Stimulated activated CD8-positive, alpha-beta memory T cell treated with anti-CD3 and anti-CD28 coated beads, Interleukin-15, amount 100 ng/mL, for 1 hour (primary cell): Measurements from ENCODE around the gene SLC36A2.
"Not testable (repeated sequence)": the region's sequence is repeated elsewhere in the genome, so short reads cannot be mapped to it uniquely, and the experiment has no call there.

Experiments used
- DNase-seq: peaks from one replicate; pipeline ENCODE4 v3.0.0-alpha.2; 2020; ENCODE audit warnings: low read depth

Gene SLC36A2

GRCh38 chr5:151326266-151326665, 21.1 kb downstream of the SLC36A2 start:
- DNase-seq = no peak

DNA sequence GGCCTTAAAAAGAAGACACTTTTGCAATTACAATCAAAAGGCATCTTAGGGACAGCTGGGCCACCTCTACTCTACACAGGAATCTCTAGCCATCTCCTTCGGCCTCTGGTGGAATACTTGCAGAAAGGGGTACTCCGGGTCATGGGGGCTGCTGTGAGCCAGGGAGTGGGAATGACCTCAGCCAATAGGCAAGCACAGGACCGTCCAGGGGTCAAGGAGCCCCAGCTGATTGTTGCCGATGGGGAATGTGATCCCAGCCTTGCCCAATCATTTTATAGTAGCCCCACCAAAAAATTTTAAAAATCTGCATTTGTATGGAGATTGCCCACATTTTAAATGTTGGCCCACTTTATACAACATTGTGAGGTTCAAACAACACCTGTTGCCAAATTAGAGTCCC, 26.9 kb downstream of the SLC36A2 start:
- no peak for DNase-seq

- DNase-seq = no peak
Measured at GRCh38 chr5:151318850-151319732, 28.3 kb downstream of the SLC36A2 start.

- DNase-seq = no peak
Measured at GRCh38 chr5:151317871-151318270, 29.5 kb downstream of the SLC36A2 start.

DNA sequence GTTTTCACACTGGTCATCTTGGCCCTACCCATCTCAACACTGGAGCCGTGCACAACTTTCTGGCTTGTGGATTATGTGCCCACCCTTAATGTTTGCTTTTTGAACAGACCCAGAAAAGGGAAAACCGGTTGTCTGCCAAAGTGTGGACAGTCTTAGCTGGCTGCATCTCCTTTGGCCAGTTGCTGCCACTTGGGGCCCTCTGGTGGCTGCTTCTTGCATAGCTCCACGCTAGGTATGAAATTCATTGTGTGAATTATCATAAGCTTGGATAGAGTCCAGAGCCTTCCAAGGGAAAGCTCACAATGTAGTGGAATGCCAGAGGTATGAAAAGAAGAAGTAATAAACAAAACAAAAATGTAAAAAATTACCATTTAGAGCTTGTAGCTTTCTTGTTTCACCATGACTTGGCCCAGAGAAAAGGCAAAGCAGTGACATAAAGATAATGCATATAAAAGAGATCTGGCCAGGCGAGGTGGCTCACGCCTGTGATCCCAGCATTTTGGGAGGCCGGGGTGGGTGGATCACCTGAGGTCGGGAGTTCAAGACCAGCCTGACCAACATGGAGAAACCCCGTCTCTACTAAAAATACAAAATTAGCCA, 31.3 kb downstream of the SLC36A2 start:
- DNase-seq = peak; percentile 3

DNA sequence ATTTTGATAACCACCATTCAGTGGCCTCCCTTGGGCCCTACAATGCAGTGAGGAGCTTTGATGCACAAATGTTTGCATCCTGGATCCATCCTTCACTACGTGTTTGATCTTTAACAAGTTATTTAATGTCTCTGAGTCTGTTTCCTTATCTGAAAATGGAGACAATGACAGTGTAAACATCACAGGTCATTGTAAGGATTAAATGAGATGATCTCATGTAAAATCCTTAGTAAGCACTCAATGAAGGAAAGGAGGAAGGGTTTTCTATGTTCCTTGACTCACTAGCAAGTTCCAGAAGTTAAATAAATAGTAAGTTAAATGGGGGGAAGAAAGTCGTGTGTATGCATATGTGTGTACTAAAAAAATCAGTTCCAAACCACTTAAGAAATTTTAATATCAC, 34.0 kb downstream of the SLC36A2 start:
- DNase-seq = no peak

- no peak for DNase-seq
Measured at GRCh38 chr5:151312756-151313324, 34.5 kb downstream of the SLC36A2 start.

GRCh38 chr5:151310932-151311331, 36.4 kb downstream of the SLC36A2 start:
- DNase-seq = no peak

DNA sequence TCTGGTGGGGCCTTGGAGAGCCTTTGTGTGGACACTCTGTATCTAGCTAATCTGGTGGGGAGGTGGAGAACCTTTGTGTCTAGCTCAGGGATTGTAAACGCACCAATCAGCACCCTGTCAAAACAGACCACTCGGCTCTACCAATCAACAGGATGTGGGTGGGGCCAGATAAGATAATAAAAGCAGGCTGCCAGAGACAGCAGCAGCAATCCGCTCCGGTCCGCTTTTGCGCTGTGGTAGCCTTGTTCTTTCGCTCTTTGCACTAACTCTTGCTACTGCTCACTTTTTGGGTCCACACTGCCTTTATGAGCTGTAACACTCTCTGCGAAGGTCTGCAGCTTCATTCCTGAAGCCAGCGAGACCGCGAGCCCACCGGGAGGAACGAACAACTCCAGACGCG, 37.5 kb downstream of the SLC36A2 start:
- not testable (repeated sequence) for DNase-seq

DNA sequence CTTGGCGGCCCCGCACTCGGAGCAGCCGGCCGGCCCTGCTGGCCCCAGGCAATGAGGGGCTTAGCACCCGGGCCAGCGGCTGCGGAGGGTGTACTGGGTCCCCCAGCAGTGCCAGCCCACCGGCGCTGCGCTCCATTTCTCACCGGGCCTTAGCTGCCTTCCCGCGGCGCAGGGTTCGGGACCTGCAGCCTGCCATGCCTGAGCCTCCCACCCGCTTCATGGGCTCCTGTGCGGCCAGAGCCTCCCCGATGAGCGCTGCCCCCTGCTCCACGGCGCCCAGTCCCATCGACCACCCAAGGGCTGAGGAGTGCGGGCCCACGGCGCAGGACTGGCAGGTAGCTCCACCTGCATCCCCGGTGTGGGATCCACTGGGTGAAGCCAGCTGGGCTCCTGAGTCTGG, 38.1 kb downstream of the SLC36A2 start:
- not testable (repeated sequence) for DNase-seq

DNA sequence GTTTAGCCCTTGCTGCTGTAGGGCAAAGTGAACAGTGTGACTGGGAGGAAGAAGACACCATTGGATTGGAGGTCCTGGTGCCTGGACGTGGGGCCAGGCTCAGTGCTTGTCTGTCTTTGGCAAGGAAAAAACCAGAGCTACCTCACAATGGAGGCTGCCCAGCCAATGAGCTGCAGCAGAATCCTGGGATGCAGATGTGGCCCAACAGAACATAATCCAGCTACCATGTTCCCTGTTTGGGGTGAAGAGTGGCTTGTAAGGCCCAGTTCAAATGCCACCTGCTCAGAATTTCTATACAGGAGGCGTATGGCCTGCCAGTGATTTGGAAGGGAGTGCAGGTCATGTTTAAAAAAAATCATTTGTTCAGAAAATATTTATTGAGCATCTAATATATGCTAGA, 43.7 kb downstream of the SLC36A2 start, which contains the start of gene SLC36A3:
Gene SLC36A3, minus strand, starts transcription at position 101 of the 400 bp plus-strand sequence. CDS start 412 bp downstream, outside the sequence.
- DNase-seq = no peak

GRCh38 chr5:151298063-151298855, 49.1 kb downstream of the SLC36A2 start:
- no peak for DNase-seq

DNA sequence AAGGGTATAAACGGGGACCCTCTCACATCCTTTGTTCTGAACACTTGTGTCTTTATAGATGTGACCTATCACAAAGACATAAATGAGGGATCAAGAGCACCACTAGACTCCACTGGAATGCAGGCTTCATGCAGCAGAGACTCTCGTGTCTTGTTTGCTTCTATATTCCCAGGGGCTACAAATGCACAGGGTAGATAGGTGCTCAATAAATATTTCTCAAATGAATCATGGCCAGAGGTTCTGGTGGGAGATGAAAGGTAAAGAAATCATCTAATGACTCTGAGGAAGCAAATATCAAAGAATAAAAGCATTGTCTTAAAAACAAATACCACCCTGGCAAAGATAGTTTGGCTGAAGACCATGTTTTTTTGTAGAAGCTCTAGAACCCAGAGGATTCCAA, 50.4 kb downstream of the SLC36A2 start:
- DNase-seq = no peak

GRCh38 chr5:151296478-151296830, 50.9 kb downstream of the SLC36A2 start:
- DNase-seq = no peak

DNA sequence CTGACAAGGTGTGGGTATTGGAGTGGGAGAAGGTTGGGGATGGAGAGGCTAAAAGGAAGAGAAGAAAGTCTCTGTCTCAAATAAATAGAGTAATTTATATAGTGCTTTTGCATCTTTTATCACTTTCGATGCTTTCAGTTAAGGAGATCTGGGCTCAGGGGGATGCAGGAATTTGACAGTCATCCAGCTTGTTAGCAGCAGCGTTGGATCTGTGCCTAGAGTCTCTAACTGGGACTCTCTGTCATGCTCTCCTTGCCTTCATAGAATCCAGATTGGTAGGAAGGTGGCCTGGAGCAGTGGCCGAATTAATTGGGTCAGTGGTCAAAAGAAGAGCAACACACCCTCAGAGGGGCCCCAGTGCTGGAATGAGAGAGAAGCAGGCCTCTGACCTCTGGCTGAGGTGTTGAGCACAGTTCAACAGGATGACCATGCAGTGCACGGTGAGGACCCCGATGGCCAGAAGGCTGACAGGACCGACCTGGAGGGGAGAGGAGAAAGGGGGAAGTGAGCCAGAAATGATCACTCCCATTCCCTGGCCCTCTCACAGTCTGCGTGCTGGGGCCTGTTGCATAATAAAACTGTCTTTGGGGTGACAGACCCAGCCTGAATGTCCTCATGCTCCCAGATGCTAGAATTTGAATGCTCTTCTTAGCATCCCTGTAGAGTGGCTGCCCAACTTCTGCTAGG, 51.4 kb downstream of the SLC36A2 start:
- DNase-seq = no peak

DNA sequence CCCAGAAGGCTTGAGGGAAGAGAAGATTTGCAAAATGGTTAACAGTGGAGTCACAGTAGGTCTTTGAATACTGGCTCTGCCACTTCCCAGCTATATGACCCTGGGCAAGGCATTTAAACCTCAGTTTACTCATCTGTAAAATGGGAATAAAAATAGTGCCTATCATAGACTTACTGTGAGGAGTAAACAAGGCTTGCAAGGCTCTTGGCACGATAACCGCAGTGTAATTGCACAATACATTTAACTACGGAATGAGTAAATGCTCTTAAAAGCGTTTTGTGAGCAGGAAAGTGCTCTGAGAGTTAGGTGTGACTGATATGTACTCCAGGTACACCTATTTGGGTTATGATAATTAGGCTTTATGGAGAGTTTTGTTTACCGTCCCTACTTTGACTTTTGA, 52.2 kb downstream of the SLC36A2 start:
- no peak for DNase-seq

DNA sequence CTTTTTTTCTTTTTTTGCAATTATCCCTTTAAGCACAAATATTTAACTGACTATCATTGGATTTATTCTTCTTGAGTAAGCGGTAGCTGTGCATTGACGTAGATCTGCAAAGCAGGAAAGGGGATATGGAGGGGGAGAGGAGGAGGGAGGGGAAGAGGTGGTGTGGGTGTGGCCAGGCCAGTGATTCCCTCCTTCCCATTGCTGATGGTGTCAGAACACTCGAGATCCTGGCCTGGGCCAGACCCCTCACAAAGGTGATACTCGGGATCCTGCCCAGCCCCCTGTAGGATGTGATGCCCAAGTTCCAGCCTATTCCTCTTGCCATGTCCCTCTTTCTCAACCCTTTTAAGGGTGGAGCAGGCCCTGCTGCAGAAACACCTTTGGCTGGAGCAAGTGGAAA, 53.7 kb downstream of the SLC36A2 start:
- DNase-seq = no peak

DNA sequence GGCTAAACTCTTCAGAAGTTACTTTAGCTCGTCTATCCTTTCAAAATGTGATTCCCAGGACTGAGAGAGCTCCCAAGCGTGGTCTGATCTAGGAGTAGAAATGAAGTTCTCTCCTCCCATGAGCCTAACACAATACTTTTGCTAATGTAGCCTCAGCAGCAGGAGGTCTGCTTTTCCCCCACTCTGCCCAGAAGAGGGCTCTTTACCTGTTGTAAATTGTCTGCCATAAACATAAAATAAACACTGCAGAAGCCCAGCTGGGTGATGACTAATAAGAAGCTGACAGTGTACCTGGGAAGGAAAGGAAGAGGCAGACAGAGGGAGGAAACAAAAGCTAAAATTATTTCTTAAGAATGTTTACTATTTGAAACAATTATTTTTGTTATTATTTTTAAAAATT, 59.2 kb downstream of the SLC36A2 start:
- no peak for DNase-seq

- no peak for DNase-seq
Measured at GRCh38 chr5:151286246-151286645, 61.1 kb downstream of the SLC36A2 start.

DNA sequence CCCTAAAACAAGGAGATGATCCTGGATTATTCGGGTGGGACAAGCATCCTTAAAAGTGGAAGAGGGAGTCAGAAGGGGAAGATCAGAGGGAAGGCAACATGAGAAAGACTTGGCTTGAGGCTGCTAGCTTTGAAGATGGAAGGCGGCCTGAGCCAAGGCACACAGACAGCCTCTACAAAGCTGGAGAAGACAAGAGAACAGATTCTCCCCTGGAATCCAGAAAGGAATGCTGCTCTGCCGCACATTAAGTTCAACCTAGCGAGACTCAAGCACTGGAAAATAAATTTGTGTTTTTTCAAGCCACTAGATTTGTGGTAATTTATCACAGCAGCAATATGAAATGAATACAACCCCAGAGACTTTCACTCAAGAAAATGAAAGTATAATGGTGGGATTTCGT, 61.7 kb downstream of the SLC36A2 start:
- no peak for DNase-seq

GRCh38 chr5:151284392-151284967, 62.9 kb downstream of the SLC36A2 start:
- no peak for DNase-seq
